22Rv1 (cell line): ENCODE data around the gene CACNA2D4.

ENCODE experiments used
- ZFX ChIP-seq: fragments of 450-650 bp; IDR thresholded peaks from 2 replicates; pipeline ENCODE4 v1.6.1; 2017; ENCODE audit warnings: antibody characterized with exemption, borderline replicate concordance
- TF ChIP-seq, protein P1 (sequence below): fragments of 450-650 bp; IDR thresholded peaks from 2 replicates; pipeline ENCODE4 v1.5.1; 2017; ENCODE audit warnings: mild to moderate bottlenecking

DNA sequence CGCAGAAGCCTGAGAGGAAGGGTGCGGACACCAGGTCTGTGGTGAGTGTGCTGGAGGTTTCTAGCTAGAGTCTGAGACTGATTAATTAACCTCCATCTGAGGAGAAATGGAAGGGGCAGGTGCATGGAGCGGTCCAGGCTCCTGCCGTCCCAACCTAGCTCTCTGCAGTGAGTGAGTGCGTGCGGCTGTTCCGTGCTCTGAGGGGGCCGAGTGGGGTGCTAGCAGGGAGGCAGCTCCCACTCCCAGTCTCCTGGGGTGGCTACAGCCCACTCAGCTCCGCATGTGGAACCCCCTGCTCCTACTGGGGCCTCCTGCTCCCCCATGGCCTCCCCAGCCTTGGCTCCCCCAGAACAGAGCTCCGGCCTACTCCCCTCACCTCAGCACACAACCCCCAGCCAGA is 95.2 kb downstream of the CACNA2D4 start:
- TF ChIP-seq, protein P1, sequence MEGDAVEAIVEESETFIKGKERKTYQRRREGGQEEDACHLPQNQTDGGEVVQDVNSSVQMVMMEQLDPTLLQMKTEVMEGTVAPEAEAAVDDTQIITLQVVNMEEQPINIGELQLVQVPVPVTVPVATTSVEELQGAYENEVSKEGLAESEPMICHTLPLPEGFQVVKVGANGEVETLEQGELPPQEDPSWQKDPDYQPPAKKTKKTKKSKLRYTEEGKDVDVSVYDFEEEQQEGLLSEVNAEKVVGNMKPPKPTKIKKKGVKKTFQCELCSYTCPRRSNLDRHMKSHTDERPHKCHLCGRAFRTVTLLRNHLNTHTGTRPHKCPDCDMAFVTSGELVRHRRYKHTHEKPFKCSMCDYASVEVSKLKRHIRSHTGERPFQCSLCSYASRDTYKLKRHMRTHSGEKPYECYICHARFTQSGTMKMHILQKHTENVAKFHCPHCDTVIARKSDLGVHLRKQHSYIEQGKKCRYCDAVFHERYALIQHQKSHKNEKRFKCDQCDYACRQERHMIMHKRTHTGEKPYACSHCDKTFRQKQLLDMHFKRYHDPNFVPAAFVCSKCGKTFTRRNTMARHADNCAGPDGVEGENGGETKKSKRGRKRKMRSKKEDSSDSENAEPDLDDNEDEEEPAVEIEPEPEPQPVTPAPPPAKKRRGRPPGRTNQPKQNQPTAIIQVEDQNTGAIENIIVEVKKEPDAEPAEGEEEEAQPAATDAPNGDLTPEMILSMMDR = no peak
- no peak for TF ChIP-seq ZFX
